Mesenchymal stem cell (in vitro differentiated cells and primary cell): ENCODE measurements around the gene TGFA.

ENCODE experiments used
- DNase-seq: peaks from one replicate; pipeline ENCODE4 v3.0.0-alpha.2; 2013
- H2AFZ ChIP-seq: one replicate; pipeline ENCODE4 v1.6.1; 2013; ENCODE audit warnings: low read depth, mild to moderate bottlenecking, control low read depth, inconsistent platforms, low read length, moderate library complexity
- H2AK5ac ChIP-seq: 2 replicates; pipeline ENCODE4 v1.6.1; 2013; ENCODE audit warnings: low read length, moderate library complexity, mild to moderate bottlenecking, inconsistent platforms; ENCODE audit not compliant: severe bottlenecking
- H2BK120ac ChIP-seq: one replicate; pipeline ENCODE4 v1.6.1; 2013; ENCODE audit warnings: low read depth, mild to moderate bottlenecking, inconsistent platforms, low read length, moderate library complexity
- H2BK12ac ChIP-seq, 2 experiments: one replicate each; pipeline ENCODE4 v1.6.1; 2013; ENCODE audit warnings: inconsistent platforms in 2 of 2, low read length in 2 of 2, mild to moderate bottlenecking in 2 of 2, moderate library complexity in 2 of 2, control low read depth in 1 of 2
- H2BK15ac ChIP-seq: one replicate; pipeline ENCODE4 v1.6.1; 2013; ENCODE audit warnings: mild to moderate bottlenecking, low read depth, inconsistent platforms; ENCODE audit not compliant: poor library complexity, severe bottlenecking
- H2BK5ac ChIP-seq: 2 replicates; pipeline ENCODE4 v1.6.1; 2013; ENCODE audit warnings: low read depth, mild to moderate bottlenecking, low read length, control low read depth, inconsistent platforms; ENCODE audit not compliant: poor library complexity, severe bottlenecking
- H3K14ac ChIP-seq, 2 experiments: one replicate each; pipeline ENCODE4 v1.6.1; 2013; ENCODE audit warnings: inconsistent platforms in 2 of 2, low read length in 2 of 2, control low read depth in 1 of 2, mild to moderate bottlenecking in 1 of 2, moderate library complexity in 1 of 2
- H3K18ac ChIP-seq, 2 experiments: one replicate each; pipeline ENCODE4 v1.6.1; 2013; ENCODE audit warnings: inconsistent platforms in 2 of 2, low read length in 2 of 2, control low read depth in 1 of 2, low read depth in 1 of 2, mild to moderate bottlenecking in 1 of 2
- H3K23ac ChIP-seq, 2 experiments: one replicate each; pipeline ENCODE4 v1.6.1; 2013; ENCODE audit warnings: inconsistent platforms in 2 of 2, low read length in 2 of 2, mild to moderate bottlenecking in 2 of 2, moderate library complexity in 2 of 2, control low read depth in 1 of 2
- H3K27ac ChIP-seq: 2 replicates; pipeline ENCODE4 v1.5.1; 2013; ENCODE audit warnings: mild to moderate bottlenecking, moderate library complexity, low read length, control low read depth, inconsistent platforms; ENCODE audit not compliant: poor library complexity, severe bottlenecking
- H3K27me3 ChIP-seq, 2 experiments: 2 replicates each; pipeline versions ENCODE4 v1.6.1 to v1.7.0; 2013; ENCODE audit warnings: low read length in 2 of 2, mild to moderate bottlenecking in 2 of 2, moderate library complexity in 2 of 2, control low read depth in 1 of 2, inconsistent platforms in 1 of 2; ENCODE audit not compliant: control insufficient read depth in 1 of 2, insufficient read depth in 1 of 2
- H3K36me3 ChIP-seq, 2 experiments: 2 replicates each; pipeline versions ENCODE4 v1.6.1 to v1.7.0; 2013; ENCODE audit warnings: low read length in 2 of 2, control low read depth in 1 of 2, inconsistent platforms in 1 of 2, low read depth in 1 of 2, mild to moderate bottlenecking in 1 of 2; ENCODE audit not compliant: insufficient read depth in 2 of 2, control insufficient read depth in 1 of 2
- H3K4ac ChIP-seq, 2 experiments: one replicate each; pipeline ENCODE4 v1.6.1; 2013; ENCODE audit warnings: inconsistent platforms in 2 of 2, low read length in 2 of 2, mild to moderate bottlenecking in 2 of 2, moderate library complexity in 2 of 2, control low read depth in 1 of 2, low read depth in 1 of 2
- H3K4me1 ChIP-seq: 2 replicates; pipeline ENCODE4 v1.6.1; 2013; ENCODE audit warnings: low read depth, low read length, control low read depth; ENCODE audit not compliant: control insufficient read depth, insufficient read depth
- H3K4me2 ChIP-seq: 2 replicates; pipeline ENCODE4 v1.6.1; 2013; ENCODE audit warnings: low read length, mild to moderate bottlenecking, inconsistent platforms; ENCODE audit not compliant: poor library complexity, severe bottlenecking
- H3K4me3 ChIP-seq, 2 experiments: 2 replicates each; pipeline versions ENCODE4 v1.5.1 to v1.7.0; 2013; ENCODE audit warnings: low read length in 2 of 2, mild to moderate bottlenecking in 2 of 2, control low read depth in 1 of 2, low read depth in 1 of 2; ENCODE audit not compliant: insufficient read depth in 1 of 2
- H3K79me1 ChIP-seq: replicated peaks from 2 replicates; pipeline ENCODE4 v1.6.1; 2013; ENCODE audit warnings: mild to moderate bottlenecking, control low read depth, low read length, inconsistent platforms; ENCODE audit not compliant: poor library complexity, severe bottlenecking
- H3K9ac ChIP-seq: 2 replicates; pipeline ENCODE4 v1.7.0; 2013; ENCODE audit warnings: mild to moderate bottlenecking, low read length, moderate library complexity
- H3K9me3 ChIP-seq: 2 replicates; pipeline ENCODE4 v1.7.0; 2013; ENCODE audit warnings: mild to moderate bottlenecking, low read length; ENCODE audit not compliant: control insufficient read depth
- H4K8ac ChIP-seq: one replicate; pipeline ENCODE4 v1.6.1; 2013; ENCODE audit warnings: inconsistent platforms, mild to moderate bottlenecking, low read length, moderate library complexity
- H4K91ac ChIP-seq: one replicate; pipeline ENCODE4 v1.6.1; 2013; ENCODE audit warnings: mild to moderate bottlenecking, low read length, inconsistent platforms
- WGBS: methylation state at CpG from one replicate; pipeline ENCODE4 v1.1.7; 2013; ENCODE audit warnings: mixed read lengths; 5-methylcytosine and 5-hydroxymethylcytosine counted together

TGFA gene

DNA sequence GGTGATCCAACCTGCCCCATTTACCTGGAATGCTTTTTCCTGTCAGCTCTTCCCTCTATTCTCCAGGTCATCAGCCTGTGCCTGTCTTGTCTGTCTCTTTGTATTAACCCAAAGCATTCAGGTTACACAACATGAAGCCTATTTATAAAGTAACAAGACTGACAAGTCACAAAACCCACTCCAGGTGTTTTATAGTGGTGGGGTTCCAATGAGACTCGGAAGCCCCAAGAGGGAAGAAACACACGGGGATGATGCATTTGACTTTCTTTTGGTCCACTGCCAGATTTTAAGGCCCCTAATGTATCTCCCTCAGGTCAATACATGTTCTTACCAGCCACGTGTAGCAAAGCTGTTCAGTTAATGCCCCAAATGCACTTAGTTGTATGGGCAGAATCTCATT is 27.5 kb downstream of the TGFA start:
- no peak overlapping the region for H3K14ac ChIP-seq
- no peak overlapping the region for H4K91ac ChIP-seq
- H2BK15ac ChIP-seq, result no peak overlapping the region
- no peak overlapping the region for H4K8ac ChIP-seq
- no peak overlapping the region for H2BK120ac ChIP-seq
- peaks cover 1% of the 10 kb centered on the region for H3K9me3 ChIP-seq
- no peaks in the 10 kb centered on the region for H3K36me3 ChIP-seq
- no peaks in the 10 kb centered on the region for H3K27me3 ChIP-seq
- H3K4me2 ChIP-seq, result no peak overlapping the region
- no peak overlapping the region for H2AFZ ChIP-seq
- no peak overlapping the region for H2BK5ac ChIP-seq
- no peak overlapping the region for H3K4ac ChIP-seq
- no peak overlapping the region for H2BK12ac ChIP-seq
- H3K18ac ChIP-seq, result no peak overlapping the region
- no peak overlapping the region for H3K4me3 ChIP-seq
- H3K23ac ChIP-seq, result no peak overlapping the region
- 75% methylated on average over 3 of the region's 3 CpGs for WGBS
- DNase-seq, result no peak
- H2AK5ac ChIP-seq, result no peak overlapping the region
- no peak overlapping the region for H3K9ac ChIP-seq
- H3K79me1 ChIP-seq, result no peaks in the 10 kb centered on the region
- H3K27ac ChIP-seq, result no peak overlapping the region
- peaks cover 22% of the 10 kb centered on the region for H3K4me1 ChIP-seq

DNA sequence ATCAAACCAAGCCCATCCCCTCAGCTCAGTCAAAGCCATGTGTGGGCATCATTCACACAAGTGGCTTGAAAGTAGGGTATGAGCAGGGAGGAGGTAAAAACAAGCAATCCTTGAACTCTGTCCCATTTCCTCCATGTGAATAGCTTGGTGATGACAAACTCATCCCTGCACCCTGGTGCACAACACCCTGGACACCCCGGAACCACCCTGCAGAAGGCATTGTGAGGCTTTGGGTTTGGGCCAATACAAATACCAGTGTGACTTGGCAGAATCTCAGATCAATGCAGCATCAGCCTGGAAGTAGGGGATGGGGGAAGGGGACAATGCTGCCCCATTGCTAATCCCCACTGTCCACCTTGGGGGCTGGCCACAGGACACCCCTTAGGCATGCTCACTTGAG is 28.6 kb downstream of the TGFA start:
- no peak overlapping the region for H3K14ac ChIP-seq
- no peak overlapping the region for H2BK12ac ChIP-seq
- peak overlapping the region; percentile 5 for H2AK5ac ChIP-seq
- no peak overlapping the region for H4K8ac ChIP-seq
- WGBS, result 100% methylated on average over 1 of the region's 1 CpG
- no peak overlapping the region for H3K18ac ChIP-seq
- H3K9me3 ChIP-seq, result no peaks in the 10 kb centered on the region
- H3K27me3 ChIP-seq, result no peaks in the 10 kb centered on the region
- no peak overlapping the region for H3K4me2 ChIP-seq
- H3K79me1 ChIP-seq, result no peaks in the 10 kb centered on the region
- H2BK15ac ChIP-seq, result no peak overlapping the region
- H3K27ac ChIP-seq, result no peak overlapping the region
- H3K9ac ChIP-seq, result no peak overlapping the region
- no peak overlapping the region for H3K4ac ChIP-seq
- H4K91ac ChIP-seq, result no peak overlapping the region
- H3K36me3 ChIP-seq, result no peaks in the 10 kb centered on the region
- no peak overlapping the region for H3K23ac ChIP-seq
- H2AFZ ChIP-seq, result no peak overlapping the region
- H2BK5ac ChIP-seq, result no peak overlapping the region
- H3K4me1 ChIP-seq, result peaks cover 22% of the 10 kb centered on the region
- no peak for DNase-seq
- H2BK120ac ChIP-seq, result no peak overlapping the region
- peak overlapping the region in 1 of 2 experiments; percentile 10 for H3K4me3 ChIP-seq

DNA sequence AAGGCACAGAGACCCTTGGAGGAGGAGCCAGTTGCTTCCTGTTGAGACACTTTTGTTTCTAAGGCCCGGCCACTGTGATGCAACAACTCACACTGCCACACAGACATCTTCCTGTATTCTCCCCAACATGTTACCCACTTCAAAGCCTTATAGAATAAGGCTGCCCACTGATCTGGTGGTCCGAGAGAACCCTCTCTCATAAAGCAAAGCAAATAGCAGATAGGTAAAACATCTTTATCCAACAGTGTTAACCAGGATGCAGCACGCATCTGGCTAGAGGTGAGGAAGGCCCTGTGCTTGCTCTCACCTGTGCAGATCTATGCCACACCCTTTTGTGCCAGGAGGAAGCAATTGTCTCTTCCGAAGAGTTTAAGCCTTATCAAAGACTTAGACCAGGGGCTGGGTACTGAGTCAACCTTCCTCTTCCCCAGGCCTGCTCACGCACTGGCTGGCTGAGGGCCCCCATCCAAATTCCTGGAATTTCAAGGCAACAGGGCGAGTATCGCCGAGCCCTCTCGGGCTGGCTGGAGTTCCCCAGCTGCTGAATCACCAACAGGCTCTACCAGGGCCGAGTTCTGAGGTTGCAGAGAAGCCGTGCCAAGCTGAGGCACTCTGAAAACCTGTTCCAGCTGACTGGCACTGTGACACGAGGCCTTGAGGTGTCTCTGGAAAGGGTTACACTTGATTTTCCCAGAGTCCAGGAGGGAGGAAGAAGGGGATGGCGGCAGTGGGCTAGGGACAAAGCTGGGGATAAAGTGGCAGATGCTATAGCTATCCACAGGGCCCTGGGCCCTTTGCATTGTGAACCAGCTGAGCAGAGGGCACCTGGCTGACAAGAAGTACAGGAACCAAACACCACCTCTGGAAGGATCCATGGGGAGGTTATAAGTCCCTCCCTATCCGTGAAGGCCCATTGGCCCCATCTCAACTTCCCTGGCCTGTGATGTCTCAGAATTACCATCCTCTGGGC is 29.3 kb downstream of the TGFA start:
- no peak overlapping the region for H3K14ac ChIP-seq
- H3K36me3 ChIP-seq, result no peaks in the 10 kb centered on the region
- no peak overlapping the region for H3K4ac ChIP-seq
- H3K4me3 ChIP-seq, result no peak overlapping the region
- no peaks in the 10 kb centered on the region for H3K79me1 ChIP-seq
- no peak for DNase-seq
- H3K4me2 ChIP-seq, result no peak overlapping the region
- H4K91ac ChIP-seq, result no peak overlapping the region
- H3K9ac ChIP-seq, result no peak overlapping the region
- no peaks in the 10 kb centered on the region for H3K27me3 ChIP-seq
- no peak overlapping the region for H4K8ac ChIP-seq
- no peak overlapping the region for H2BK5ac ChIP-seq
- peaks cover 22% of the 10 kb centered on the region for H3K4me1 ChIP-seq
- no peak overlapping the region for H3K18ac ChIP-seq
- no peak overlapping the region for H2BK12ac ChIP-seq
- H2BK15ac ChIP-seq, result no peak overlapping the region
- H2AFZ ChIP-seq, result no peak overlapping the region
- WGBS, result 57% methylated on average over 14 of the region's 14 CpGs
- no peak overlapping the region for H2BK120ac ChIP-seq
- H3K27ac ChIP-seq, result peak overlapping the region; percentile 25
- H3K23ac ChIP-seq, result no peak overlapping the region
- peak overlapping the region; percentile 5 for H2AK5ac ChIP-seq
- no peaks in the 10 kb centered on the region for H3K9me3 ChIP-seq

DNA sequence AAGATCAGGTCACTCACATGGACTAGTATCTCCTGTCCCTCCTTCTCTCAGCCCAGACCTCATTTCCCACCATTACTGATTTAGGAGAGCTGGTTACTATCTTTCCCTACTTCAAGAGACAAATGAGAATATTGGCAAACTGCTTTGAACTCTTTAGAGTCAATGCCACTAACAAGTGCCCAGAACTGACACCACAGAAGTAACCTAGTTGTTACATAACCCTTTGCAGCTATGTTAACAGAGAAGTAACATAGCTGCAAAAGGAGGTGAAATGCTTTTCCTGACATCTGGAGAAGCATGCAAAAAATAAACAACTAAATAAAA is 30.0 kb downstream of the TGFA start:
- H3K4ac ChIP-seq, result no peak overlapping the region
- H3K27me3 ChIP-seq, result peaks cover 4% of the 10 kb centered on the region in 2 experiments
- no peak overlapping the region for H3K27ac ChIP-seq
- H4K8ac ChIP-seq, result no peak overlapping the region
- H2BK120ac ChIP-seq, result no peak overlapping the region
- no peak overlapping the region for H3K9ac ChIP-seq
- no peaks in the 10 kb centered on the region for H3K36me3 ChIP-seq
- H2AFZ ChIP-seq, result no peak overlapping the region
- no peak overlapping the region for H3K23ac ChIP-seq
- no peak overlapping the region for H2BK12ac ChIP-seq
- H2AK5ac ChIP-seq, result peak overlapping the region; percentile 23
- H3K14ac ChIP-seq, result no peak overlapping the region
- H3K4me3 ChIP-seq, result no peak overlapping the region
- peaks cover 22% of the 10 kb centered on the region for H3K4me1 ChIP-seq
- H4K91ac ChIP-seq, result no peak overlapping the region
- DNase-seq, result no peak
- H3K18ac ChIP-seq, result no peak overlapping the region
- no peaks in the 10 kb centered on the region for H3K9me3 ChIP-seq
- H3K79me1 ChIP-seq, result no peaks in the 10 kb centered on the region
- no peak overlapping the region for H2BK5ac ChIP-seq
- H3K4me2 ChIP-seq, result no peak overlapping the region
- no peak overlapping the region for H2BK15ac ChIP-seq
